Measurements from ENCODE around the gene ZSWIM1. TPM values are rescaled to one million over a fixed set of nuclear protein-coding genes. Genes with fewer than 3 reads are reported as not detected.

The ZSWIM1 gene
- total and polyA plus RNA-seq, 3 donors from 2014 or later, result 11.4 to 24.5 (median 24.0) TPM

Other genes starting within 250 kb of the ZSWIM1 start
- not detected for gene WFDC9, start 249.9 kb upstream of the ZSWIM1 start, total RNA-seq
- not detected for gene WFDC9, start 249.9 kb upstream of the ZSWIM1 start, polyA plus RNA-seq (ENCODE audit: insufficient read depth, low read depth, low replicate concordance)
- gene WFDC11, start 211.0 kb upstream of the ZSWIM1 start, total RNA-seq, result not detected
- gene WFDC11, start 211.0 kb upstream of the ZSWIM1 start, polyA plus RNA-seq (ENCODE audit: insufficient read depth, low read depth, low replicate concordance), result 1.7 TPM
- not detected for gene WFDC13, start 179.2 kb upstream of the ZSWIM1 start, total RNA-seq
- gene WFDC13, start 179.2 kb upstream of the ZSWIM1 start, polyA plus RNA-seq (ENCODE audit: insufficient read depth, low read depth, low replicate concordance), result not detected
- 1 to 10 TPM; 1.0 to 1.2 TPM for gene WFDC10B, start 176.2 kb upstream of the ZSWIM1 start, total RNA-seq
- gene WFDC10B, start 176.2 kb upstream of the ZSWIM1 start, polyA plus RNA-seq (ENCODE audit: insufficient read depth, low read depth, low replicate concordance), result 4.3 TPM
- not detected for gene SPINT4, start 158.9 kb upstream of the ZSWIM1 start, total RNA-seq
- not detected for gene SPINT4, start 158.9 kb upstream of the ZSWIM1 start, polyA plus RNA-seq (ENCODE audit: insufficient read depth, low read depth, low replicate concordance)
- gene WFDC3, start 89.3 kb upstream of the ZSWIM1 start, total RNA-seq, result 10 to 100 TPM; 37.5 to 56.2 TPM
- gene WFDC3, start 89.3 kb upstream of the ZSWIM1 start, polyA plus RNA-seq (ENCODE audit: insufficient read depth, low read depth, low replicate concordance), result 99.2 TPM
- 10 to 100 TPM; 38.6 to 49.9 TPM for gene DNTTIP1, start 89.3 kb upstream of the ZSWIM1 start, total RNA-seq
- 67.2 TPM for gene DNTTIP1, start 89.3 kb upstream of the ZSWIM1 start, polyA plus RNA-seq (ENCODE audit: insufficient read depth, low read depth, low replicate concordance)
- gene UBE2C, start 68.6 kb upstream of the ZSWIM1 start, total RNA-seq, result 10 to 100 TPM; 21.4 to 22.0 TPM
- 36.7 TPM for gene UBE2C, start 68.6 kb upstream of the ZSWIM1 start, polyA plus RNA-seq (ENCODE audit: insufficient read depth, low read depth, low replicate concordance)
- 1 to 10 TPM; 4.6 to 6.5 TPM for gene TNNC2, start 53.9 kb upstream of the ZSWIM1 start, total RNA-seq
- gene TNNC2, start 53.9 kb upstream of the ZSWIM1 start, polyA plus RNA-seq (ENCODE audit: insufficient read depth, low read depth, low replicate concordance), result 12.1 TPM
- 10 to 100 TPM; 77.9 to 82.4 TPM for gene SNX21, start 47.4 kb upstream of the ZSWIM1 start, total RNA-seq
- 23.9 TPM for gene SNX21, start 47.4 kb upstream of the ZSWIM1 start, polyA plus RNA-seq (ENCODE audit: insufficient read depth, low read depth, low replicate concordance)
- 10 to 100 TPM; 71.2 to 79.6 TPM for gene ACOT8, start 23.8 kb upstream of the ZSWIM1 start, total RNA-seq
- gene ACOT8, start 23.8 kb upstream of the ZSWIM1 start, polyA plus RNA-seq (ENCODE audit: insufficient read depth, low read depth, low replicate concordance), result 44.4 TPM
- gene ZSWIM3, start 23.6 kb upstream of the ZSWIM1 start, total RNA-seq, result 10 to 100 TPM in 1 of 2 donors, 1 to 10 TPM in 1; 9.3 to 12.8 TPM
- 8.0 TPM for gene ZSWIM3, start 23.6 kb upstream of the ZSWIM1 start, polyA plus RNA-seq (ENCODE audit: insufficient read depth, low read depth, low replicate concordance)
- gene SPATA25, start 6.4 kb downstream of the ZSWIM1 start, total RNA-seq, result 10 to 100 TPM; 14.9 to 26.0 TPM
- 59.4 TPM for gene SPATA25, start 6.4 kb downstream of the ZSWIM1 start, polyA plus RNA-seq (ENCODE audit: insufficient read depth, low read depth, low replicate concordance)
- 1 to 10 TPM; 7.0 to 9.1 TPM for gene NEURL2, start 10.0 kb downstream of the ZSWIM1 start, total RNA-seq
- 1.9 TPM for gene NEURL2, start 10.0 kb downstream of the ZSWIM1 start, polyA plus RNA-seq (ENCODE audit: insufficient read depth, low read depth, low replicate concordance)
- 100 to 1,000 TPM; 112 to 223 TPM for gene CTSA, start 10.1 kb downstream of the ZSWIM1 start, total RNA-seq
- 103 TPM for gene CTSA, start 10.1 kb downstream of the ZSWIM1 start, polyA plus RNA-seq (ENCODE audit: insufficient read depth, low read depth, low replicate concordance)
- gene PLTP, start 30.9 kb downstream of the ZSWIM1 start, total RNA-seq, result 10 to 100 TPM; 53.3 to 80.0 TPM
- gene PLTP, start 30.9 kb downstream of the ZSWIM1 start, polyA plus RNA-seq (ENCODE audit: insufficient read depth, low read depth, low replicate concordance), result 105 TPM
- 10 to 100 TPM; 39.4 to 48.7 TPM for gene PCIF1, start 53.5 kb downstream of the ZSWIM1 start, total RNA-seq
- 39.3 TPM for gene PCIF1, start 53.5 kb downstream of the ZSWIM1 start, polyA plus RNA-seq (ENCODE audit: insufficient read depth, low read depth, low replicate concordance)
- gene ZNF335, start 91.0 kb downstream of the ZSWIM1 start, total RNA-seq, result 10 to 100 TPM; 50.5 to 53.5 TPM
- gene ZNF335, start 91.0 kb downstream of the ZSWIM1 start, polyA plus RNA-seq (ENCODE audit: insufficient read depth, low read depth, low replicate concordance), result 25.3 TPM
- gene MMP9, start 127.7 kb downstream of the ZSWIM1 start, total RNA-seq, result under 1 TPM; 0.39 to 0.56 TPM
- 10.0 TPM for gene MMP9, start 127.7 kb downstream of the ZSWIM1 start, polyA plus RNA-seq (ENCODE audit: insufficient read depth, low read depth, low replicate concordance)
- gene SLC12A5, start 148.0 kb downstream of the ZSWIM1 start, total RNA-seq, result 1 to 10 TPM; 5.5 to 9.2 TPM
- gene SLC12A5, start 148.0 kb downstream of the ZSWIM1 start, polyA plus RNA-seq (ENCODE audit: insufficient read depth, low read depth, low replicate concordance), result 15.5 TPM
- gene NCOA5, start 208.7 kb downstream of the ZSWIM1 start, total RNA-seq, result 10 to 100 TPM; 55.6 to 66.2 TPM
- gene NCOA5, start 208.7 kb downstream of the ZSWIM1 start, polyA plus RNA-seq (ENCODE audit: insufficient read depth, low read depth, low replicate concordance), result 64.0 TPM
- 1 to 10 TPM; 5.0 to 5.3 TPM for gene CD40, start 237.1 kb downstream of the ZSWIM1 start, total RNA-seq
- 8.8 TPM for gene CD40, start 237.1 kb downstream of the ZSWIM1 start, polyA plus RNA-seq (ENCODE audit: insufficient read depth, low read depth, low replicate concordance)

All from testis (tissue), 3 donors.